ENCODE measurements around the gene PCDH9.

DNA sequence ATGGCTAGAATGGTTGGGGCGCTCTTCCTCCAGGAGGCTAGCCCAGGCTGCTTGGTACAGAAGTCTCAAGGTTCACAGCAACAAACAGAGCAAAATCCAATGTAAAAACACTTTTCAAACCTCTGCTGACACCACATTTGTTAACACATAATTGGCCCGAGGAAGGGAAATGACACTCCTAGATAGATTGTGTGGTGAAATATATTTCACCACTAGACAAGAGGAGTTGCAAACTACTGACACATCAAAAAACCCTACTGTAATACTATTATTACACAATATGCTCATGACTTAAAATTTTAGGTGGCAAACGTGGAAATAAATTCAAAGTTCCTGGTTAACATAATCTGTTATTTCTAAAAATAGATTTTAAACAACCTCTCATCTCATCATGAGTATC is 643.6 kb downstream of the PCDH9 start:
- TF ChIP-seq EZH2 (IDR thresholded peaks at IDR 0.05; ENCODE audit: low read depth, unreplicated experiment) (no peak), EZH2phosphoT487 (IDR thresholded peaks at IDR 0.05; ENCODE audit: unreplicated experiment) (no peak), JUNB (IDR thresholded peaks at IDR 0.05; ENCODE audit: unreplicated experiment) (no peak), POLR2AphosphoS5 (IDR thresholded peaks at IDR 0.05; ENCODE audit: low read depth) (no peak), STAT1 (IDR thresholded peaks at IDR 0.05; ENCODE audit: unreplicated experiment) (no peak)
- TF ChIP-seq, protein P1, sequence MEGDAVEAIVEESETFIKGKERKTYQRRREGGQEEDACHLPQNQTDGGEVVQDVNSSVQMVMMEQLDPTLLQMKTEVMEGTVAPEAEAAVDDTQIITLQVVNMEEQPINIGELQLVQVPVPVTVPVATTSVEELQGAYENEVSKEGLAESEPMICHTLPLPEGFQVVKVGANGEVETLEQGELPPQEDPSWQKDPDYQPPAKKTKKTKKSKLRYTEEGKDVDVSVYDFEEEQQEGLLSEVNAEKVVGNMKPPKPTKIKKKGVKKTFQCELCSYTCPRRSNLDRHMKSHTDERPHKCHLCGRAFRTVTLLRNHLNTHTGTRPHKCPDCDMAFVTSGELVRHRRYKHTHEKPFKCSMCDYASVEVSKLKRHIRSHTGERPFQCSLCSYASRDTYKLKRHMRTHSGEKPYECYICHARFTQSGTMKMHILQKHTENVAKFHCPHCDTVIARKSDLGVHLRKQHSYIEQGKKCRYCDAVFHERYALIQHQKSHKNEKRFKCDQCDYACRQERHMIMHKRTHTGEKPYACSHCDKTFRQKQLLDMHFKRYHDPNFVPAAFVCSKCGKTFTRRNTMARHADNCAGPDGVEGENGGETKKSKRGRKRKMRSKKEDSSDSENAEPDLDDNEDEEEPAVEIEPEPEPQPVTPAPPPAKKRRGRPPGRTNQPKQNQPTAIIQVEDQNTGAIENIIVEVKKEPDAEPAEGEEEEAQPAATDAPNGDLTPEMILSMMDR (conservative IDR thresholded peaks at IDR 0.05; ENCODE audit: low read depth in 2 of 2): no peak

Measured in GM23338 (cell line).